Cerebellar cortex (tissue), 1 donor: ENCODE measurements around the gene OTX1.
"Not testable (repeated sequence)": the region's sequence is repeated elsewhere in the genome, so short reads cannot be mapped to it uniquely, and the experiment has no call there.

Experiments used
- DNase-seq: peaks from one replicate; pipeline ENCODE4 v3.0.0-alpha.2; 2015; ENCODE audit warnings: low spot score

The OTX1 gene

GRCh38 chr2:63058921-63059792 is 8.5 kb downstream of the OTX1 start:
- DNase-seq, result no peak

DNA sequence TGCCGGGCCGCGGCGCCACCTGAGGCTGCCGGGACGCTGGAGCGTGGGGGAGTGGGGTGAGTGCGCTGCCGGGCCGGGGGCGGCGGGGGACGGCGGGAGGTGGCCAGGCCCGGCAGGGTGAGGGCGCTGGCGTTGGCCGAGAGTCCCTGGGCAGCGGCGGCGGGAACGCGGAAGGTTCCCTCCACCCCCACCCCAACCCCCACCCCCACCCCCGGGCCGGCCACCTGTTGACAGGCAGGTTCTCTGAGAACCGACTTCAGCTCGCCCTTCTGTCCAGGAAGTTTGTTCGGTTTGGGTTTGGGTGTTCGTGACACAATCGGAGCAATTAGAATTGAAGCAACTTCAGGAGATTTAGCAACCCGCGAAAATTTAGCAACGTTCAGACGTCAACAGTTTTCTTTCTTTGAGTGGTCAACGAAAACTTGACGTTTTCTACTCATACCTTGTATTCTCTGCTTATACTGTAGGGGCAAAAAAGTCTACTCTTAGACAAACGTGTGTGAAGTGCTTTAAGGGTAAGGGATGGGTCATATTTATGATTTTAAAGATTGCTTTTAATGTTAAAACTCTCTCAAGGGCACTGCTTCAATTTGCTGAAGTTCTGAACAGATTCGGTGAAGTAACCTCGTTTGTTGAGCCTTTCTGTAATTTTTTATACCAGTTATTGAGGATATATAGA is 9.3 kb downstream of the OTX1 start:
- DNase-seq, result no peak

DNA sequence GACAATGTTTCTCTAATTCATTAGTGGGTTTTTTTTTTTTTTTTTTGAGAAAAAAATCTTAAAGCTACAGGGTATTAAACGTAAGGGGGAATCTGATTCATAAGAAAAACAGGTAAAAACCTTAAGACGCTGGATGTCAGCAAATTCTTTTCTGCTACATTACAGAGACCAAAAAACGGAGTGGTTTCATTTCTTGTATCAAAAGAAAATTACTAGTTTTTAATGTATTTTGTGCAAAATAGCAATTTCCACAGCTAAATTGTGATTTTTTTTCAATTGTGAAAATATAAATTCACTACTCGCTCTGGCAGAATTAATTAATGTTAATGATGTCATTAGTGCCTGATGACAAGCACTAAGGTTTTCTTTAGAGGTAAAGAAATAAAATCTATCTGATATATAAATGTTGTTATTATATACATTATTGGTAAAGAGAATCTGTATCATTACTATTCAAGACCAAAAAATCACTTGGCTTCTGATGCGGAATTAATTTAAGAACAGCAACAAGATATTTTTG is 9.9 kb downstream of the OTX1 start:
- DNase-seq, result no peak

DNA sequence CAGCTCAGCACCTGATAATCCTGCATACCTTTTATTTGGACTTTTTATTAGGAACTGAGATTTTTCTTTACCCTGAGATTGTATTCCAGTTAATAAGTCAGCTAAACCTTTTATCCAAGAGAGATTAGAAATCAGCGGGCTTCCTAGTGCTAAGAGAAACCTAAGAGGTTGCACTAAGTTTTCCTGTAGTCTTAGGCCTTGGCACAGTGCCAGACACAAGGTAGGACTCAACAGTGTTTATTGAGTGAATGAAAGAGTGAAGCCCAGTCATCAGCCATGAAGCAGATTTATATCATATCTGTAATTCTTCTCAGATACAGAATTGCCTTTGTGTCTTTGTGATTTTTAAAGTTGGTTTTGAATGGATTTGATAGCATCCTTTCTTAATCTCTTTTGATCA is 13.6 kb downstream of the OTX1 start:
- no peak for DNase-seq

- no peak for DNase-seq
Measured at GRCh38 chr2:63064661-63065060, 14.0 kb downstream of the OTX1 start.

DNA sequence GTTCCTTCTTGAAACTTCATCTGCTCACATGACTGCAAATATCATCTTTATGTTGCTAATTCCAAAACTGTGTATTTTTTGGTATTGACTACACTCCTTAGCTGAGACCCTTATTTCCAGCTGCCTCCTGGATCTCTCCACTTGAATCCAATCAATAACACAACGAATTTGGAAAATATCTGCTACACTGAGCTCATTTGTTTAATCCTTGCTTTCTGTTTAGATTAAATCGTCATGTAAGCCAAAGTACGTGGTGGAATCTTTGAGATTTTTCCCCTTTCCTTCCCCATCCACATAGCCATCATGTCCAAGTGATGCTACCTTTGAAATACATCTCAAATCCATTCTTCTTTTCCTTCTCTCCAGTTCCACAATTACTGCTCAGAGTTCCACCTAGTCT is 15.6 kb downstream of the OTX1 start:
- no peak for DNase-seq

DNA sequence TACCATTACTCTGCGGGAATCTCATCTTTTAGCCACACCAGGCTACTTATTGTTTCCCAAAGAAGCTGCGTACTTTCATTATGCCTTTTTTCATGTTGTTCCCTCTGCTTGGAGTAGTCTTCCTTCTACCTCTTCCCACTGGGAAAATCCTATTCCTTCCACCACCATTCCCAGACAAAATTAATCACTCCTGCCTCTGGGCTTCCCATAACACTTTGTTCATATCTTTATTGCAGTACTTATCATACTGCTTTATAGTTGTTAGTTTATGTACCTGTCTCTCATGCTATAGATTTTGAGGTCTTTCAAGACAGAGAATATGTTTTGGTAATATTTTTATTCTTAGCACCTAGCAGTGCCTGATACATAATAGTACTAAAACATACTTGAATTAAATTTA is 16.2 kb downstream of the OTX1 start:
- no peak for DNase-seq

DNA sequence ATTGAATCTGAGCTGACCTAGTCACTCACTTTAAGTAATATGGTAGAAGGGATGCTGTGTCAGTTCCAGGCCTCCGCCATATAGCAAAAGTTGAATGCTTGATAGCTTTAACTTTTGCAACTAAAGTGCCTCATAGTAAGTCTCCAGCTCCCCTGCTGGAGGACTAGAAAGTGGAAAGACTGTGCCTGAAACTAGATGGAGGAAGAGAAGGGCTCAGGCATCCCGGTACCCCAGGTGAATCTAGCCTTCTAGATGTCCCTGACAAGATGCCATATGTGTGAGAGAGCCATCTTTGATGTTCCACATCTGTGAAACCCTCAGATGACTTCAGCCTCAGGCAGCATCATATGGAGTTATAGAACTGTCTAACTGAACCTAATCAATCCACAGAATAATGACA is 21.0 kb downstream of the OTX1 start:
- DNase-seq, result no peak

DNA sequence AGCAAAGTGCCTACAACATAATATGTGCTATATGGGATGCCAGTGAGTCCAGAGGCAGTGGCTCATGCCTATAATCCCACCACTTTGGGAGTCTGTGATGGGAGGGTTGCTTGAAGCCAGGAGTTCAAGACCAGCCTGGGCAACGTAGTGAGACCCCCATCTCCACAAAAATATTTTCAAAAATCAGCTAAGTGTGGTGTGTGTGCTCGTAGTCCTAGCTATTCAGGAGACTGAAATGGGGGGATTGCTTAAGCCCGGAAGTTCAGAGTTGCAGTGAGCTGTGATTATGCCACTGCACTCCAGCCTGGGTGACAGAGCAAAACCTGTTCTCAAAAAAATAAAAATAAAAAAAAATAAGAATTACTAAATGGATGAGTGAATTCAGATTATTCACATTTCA is 23.4 kb downstream of the OTX1 start:
- no peak for DNase-seq

DNA sequence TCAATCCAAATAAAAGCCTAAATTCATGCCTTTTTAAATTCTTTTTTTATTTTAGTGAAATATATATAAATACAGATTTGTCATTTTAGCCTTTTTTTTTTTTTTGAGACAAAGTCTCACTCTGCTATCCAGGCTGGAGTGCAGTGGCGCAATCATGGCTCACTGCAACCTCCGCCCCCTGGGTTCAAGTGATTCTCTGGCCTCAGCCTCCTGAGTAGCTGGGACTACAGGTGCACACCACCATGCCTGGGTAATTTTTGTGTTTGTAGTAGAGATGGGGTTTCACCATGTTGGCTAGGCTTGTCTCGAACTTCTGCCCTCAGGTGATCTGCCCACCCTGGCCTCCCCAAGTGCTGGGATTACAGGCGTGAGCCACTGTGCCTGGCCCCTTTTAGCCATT is 23.8 kb downstream of the OTX1 start:
- DNase-seq, result not testable (repeated sequence)

DNA sequence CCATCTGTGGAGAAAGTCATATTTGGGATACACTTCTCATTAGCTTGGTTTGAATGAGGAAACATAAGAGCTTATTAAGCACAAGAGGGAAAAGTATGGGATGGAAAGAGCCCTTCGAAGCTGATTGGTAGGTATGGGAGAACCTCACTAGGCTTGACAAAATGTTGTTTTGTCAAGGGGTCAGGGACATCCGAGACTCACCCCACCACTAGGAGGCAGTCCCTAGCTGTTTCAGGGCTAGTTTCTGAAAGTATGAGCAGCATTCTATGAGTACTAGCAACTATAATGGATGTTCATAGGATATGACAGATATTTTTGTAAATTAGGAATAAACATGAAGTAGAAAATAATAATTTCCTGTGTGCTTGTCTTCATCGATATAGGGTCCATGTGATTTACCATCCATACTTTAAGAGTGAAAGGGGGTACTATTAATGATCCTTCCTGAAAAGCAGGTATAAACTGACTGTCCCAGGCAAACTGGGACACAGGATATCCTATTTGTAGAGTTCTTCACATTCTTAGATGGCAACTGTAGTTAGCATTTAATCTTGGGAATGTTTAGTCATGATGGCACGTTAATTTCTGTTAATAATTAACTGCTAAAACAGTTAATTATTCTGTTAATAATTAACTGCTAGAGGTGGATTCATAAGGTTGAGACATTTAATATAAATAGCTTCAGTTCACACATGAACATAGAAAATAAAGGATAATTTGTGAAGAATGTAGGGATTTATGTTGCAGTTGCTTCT is 28.4 kb downstream of the OTX1 start:
- DNase-seq, result peak; percentile 26

GRCh38 chr2:63081404-63081803 is 30.8 kb downstream of the OTX1 start:
- DNase-seq, result no peak

GRCh38 chr2:63086687-63087086 is 36.1 kb downstream of the OTX1 start:
- DNase-seq, result no peak

DNA sequence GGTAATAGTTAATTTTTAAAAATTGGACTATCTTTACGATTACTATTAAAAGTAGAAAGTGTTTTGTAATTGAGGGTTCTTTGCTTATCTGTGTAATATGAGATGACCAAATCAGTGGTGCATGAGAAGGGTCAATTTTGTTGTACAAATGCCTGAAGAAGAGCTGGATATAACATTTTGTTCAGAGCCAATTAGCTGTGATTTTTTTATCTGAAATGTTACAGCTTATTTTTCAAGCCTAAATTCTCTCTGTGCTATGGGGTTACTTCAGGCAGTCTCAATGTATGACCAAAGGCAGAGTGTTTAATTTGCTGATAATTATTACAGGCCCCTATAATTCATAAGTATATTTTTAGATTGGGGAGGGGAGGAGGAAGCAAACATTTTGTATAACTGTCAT is 41.8 kb downstream of the OTX1 start:
- DNase-seq, result no peak

DNA sequence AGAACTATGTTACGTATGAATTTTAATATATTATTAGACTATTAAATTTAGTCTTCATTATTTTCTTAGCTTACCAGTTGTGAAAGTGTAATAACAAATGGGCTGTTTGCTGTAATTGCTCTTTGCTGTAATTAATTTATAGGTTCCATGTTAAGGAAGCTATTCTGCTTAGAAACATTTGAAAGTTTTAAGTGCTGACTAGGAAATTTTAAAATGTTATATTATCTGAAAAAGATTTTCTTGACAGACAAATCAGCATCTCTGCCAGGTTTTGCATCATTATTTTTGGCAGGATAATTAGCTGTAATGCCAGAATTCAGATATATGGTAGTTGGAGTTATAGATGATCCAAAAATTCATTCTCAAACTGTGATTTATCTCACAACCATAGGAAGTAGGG is 42.2 kb downstream of the OTX1 start:
- DNase-seq, result no peak

DNA sequence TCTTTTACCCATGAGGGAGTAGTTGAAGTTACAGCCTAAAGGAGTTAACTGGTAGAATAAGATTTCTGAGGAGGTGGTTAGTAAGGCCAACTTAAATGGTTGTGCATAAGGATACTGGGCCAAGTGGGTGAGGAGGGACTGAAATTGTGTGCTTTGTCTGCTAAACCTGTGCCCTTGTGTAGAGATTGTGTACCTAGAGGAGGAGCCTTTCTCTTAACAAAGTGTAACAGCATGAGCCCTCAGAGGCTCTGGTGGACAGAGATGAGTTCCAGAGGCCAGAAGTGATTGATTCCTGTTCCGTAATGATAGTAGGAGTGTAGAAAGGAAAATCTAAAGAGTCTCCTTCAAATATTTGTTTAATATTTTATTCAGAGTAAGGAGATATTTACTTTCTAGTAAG is 42.9 kb downstream of the OTX1 start:
- no peak for DNase-seq

DNA sequence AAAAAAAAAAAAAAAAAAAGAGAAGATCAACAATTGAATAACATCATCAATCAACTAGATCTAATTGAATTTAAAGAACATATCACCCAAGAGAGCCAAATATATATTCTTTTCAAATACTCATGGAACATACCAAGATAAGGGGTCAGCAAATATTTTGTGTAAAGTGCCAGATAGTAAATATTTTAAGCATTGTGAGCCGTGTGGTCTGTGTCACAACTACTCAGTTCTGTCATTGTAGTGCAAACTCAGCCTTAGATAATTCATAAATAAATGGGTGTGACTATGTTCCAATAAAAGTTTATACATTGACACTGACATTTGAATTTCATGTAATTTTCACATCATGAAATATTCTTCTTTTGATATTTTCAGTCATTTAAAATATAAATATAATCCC is 45.9 kb downstream of the OTX1 start:
- DNase-seq, result no peak

DNA sequence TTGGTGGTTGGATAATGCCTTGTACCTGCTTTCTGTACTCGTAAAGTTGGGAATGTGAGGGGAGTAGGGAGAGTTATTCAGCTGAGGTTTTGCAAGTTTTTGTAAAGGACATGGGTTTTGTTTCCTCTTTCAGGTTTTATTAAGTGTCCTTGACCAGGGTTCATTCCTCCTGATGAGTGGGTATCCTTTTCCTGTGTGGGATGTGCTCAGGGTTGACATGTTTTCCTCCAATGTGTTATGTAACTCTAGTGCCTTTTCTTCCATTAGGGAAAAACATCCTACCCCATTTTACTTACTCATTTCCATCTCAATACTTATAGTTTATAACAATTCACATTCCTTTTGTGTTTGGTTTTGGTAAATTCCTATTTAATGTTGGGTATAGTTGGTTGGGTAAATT is 48.4 kb downstream of the OTX1 start:
- DNase-seq, result no peak

- DNase-seq, result no peak
Measured at GRCh38 chr2:63101954-63102353, 51.3 kb downstream of the OTX1 start.

DNA sequence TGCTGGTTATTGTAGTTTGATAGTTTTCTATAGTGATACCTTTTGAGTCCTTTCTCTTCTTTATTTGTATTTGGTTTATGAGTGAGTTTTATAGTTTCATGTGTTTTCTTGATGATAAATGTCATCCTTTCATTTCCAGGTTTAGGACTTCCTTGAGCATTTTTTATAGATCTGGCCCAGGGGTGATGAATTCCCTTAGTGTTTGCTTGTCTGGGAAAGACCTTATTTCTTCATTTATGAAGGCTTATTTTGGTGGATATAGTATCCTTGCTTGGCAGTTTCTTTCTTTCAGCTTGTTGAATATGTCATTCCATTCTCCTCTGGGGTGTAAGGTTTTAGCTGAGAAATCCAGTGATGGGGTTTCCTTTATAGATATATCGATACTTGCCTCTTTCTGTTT is 53.9 kb downstream of the OTX1 start:
- no peak for DNase-seq
